Osteoblast (primary cell): Measurements from ENCODE around the gene ADCK2. TPM values are rescaled to one million over a fixed set of nuclear protein-coding genes. Genes with fewer than 3 reads are reported as not detected.

Experiments
- DNase-seq: peaks from one replicate; pipeline ENCODE4 v3.0.0; 2011; ENCODE audit warnings: low spot score, mixed read lengths; ENCODE audit not compliant: insufficient read length; ENCODE audit errors: missing footprints
- H2AFZ ChIP-seq: 2 replicates; pipeline ENCODE4 v1.6.0; 2011; ENCODE audit warnings: mild to moderate bottlenecking, low read length
- H3K27ac ChIP-seq: 2 replicates; pipeline ENCODE4 v1.5.1; 2011; ENCODE audit warnings: mild to moderate bottlenecking, low read depth, low read length, moderate library complexity
- H3K27me3 ChIP-seq: 2 replicates; pipeline ENCODE4 v1.6.0; 2012; ENCODE audit warnings: mild to moderate bottlenecking, control low read depth, inconsistent platforms, low read length, moderate library complexity; ENCODE audit not compliant: insufficient read depth
- H3K36me3 ChIP-seq: 2 replicates; pipeline ENCODE4 v1.5.1; 2011; ENCODE audit warnings: mild to moderate bottlenecking, low read length, control low read depth, moderate library complexity; ENCODE audit not compliant: insufficient read depth
- H3K4me1 ChIP-seq: 2 replicates; pipeline ENCODE4 v1.5.1; 2011; ENCODE audit warnings: mild to moderate bottlenecking, low read length, control low read depth, moderate library complexity; ENCODE audit not compliant: insufficient read depth
- H3K4me2 ChIP-seq: 2 replicates; pipeline ENCODE4 v1.6.0; 2011; ENCODE audit warnings: mild to moderate bottlenecking, low read length; ENCODE audit not compliant: insufficient read depth
- H3K4me3 ChIP-seq: fragments of 200-600 bp; sonication (generic); 3 replicates; pipeline ENCODE4 v1.5.1; 2012; ENCODE audit warnings: mild to moderate bottlenecking, low read length, inconsistent platforms; ENCODE audit not compliant: insufficient read depth
- H3K79me2 ChIP-seq: 2 replicates; pipeline ENCODE4 v1.6.0; 2012; ENCODE audit warnings: mild to moderate bottlenecking, low read length, control low read depth, inconsistent platforms; ENCODE audit not compliant: insufficient read depth
- H3K9me3 ChIP-seq: 2 replicates; pipeline ENCODE4 v1.5.1; 2011; ENCODE audit warnings: low read depth, low read length, control low read depth
- H4K20me1 ChIP-seq: 2 replicates; pipeline ENCODE4 v1.6.0; 2012; ENCODE audit warnings: mild to moderate bottlenecking, low read length, control low read depth; ENCODE audit not compliant: insufficient read depth
- total RNA-seq: library from RNA; depleted of rRNA; stranded (reverse); fragments of >200 nt; gene quantifications from 2 replicates; pipeline ENCODE4 v1.2.3, GENCODE V29; 2012
- TF ChIP-seq, protein P1 (sequence below): IDR thresholded peaks from 2 replicates; pipeline ENCODE4 v1.5.1; 2011; ENCODE audit warnings: mild to moderate bottlenecking, low read depth, low read length, moderate library complexity; ENCODE audit errors: extremely low read depth

Gene ADCK2
- total RNA-seq, 1 donor: 28.6 TPM

DNA sequence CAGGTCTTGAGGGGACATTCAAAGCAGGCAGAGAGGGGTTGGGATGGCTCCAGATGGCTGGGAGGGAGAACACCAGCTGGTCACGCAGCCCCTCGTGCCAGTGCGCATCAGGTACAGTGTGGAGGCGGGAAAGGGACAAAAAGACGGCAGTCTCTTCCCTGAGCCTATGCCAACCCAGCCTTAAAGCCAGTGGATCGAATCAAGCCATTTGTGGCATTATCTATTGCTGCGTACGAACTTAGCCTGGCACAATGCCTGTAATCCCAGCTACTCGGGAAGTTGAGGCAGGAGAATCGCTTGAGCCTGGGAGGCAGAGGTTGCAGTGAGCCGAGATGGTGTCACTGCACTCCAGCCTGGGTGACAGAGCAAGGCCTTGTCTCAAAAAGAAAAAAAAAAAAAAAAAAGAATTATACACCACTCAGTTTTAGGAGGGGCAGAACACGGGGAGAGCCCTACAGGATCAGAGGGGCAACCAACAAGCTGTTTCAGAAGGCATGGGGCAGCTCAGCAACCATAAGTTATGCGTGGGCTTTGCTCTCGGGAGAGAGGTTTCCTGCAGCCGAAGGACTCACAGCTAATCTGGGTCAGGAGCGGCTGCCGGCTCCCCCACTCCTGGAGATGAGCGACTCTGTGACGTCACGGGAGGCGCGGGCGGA, 23.4 kb downstream of the ADCK2 start:
- peak overlapping the region; percentile 81 for H3K27ac ChIP-seq
- no peaks in the 10 kb centered on the region for H3K27me3 ChIP-seq
- DNase-seq: peak; percentile 99
- peaks cover 17% of the 10 kb centered on the region for H3K4me1 ChIP-seq
- H2AFZ ChIP-seq: peak overlapping the region; percentile 90
- TF ChIP-seq, protein P1, sequence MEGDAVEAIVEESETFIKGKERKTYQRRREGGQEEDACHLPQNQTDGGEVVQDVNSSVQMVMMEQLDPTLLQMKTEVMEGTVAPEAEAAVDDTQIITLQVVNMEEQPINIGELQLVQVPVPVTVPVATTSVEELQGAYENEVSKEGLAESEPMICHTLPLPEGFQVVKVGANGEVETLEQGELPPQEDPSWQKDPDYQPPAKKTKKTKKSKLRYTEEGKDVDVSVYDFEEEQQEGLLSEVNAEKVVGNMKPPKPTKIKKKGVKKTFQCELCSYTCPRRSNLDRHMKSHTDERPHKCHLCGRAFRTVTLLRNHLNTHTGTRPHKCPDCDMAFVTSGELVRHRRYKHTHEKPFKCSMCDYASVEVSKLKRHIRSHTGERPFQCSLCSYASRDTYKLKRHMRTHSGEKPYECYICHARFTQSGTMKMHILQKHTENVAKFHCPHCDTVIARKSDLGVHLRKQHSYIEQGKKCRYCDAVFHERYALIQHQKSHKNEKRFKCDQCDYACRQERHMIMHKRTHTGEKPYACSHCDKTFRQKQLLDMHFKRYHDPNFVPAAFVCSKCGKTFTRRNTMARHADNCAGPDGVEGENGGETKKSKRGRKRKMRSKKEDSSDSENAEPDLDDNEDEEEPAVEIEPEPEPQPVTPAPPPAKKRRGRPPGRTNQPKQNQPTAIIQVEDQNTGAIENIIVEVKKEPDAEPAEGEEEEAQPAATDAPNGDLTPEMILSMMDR: no peak
- H3K9me3 ChIP-seq: no peaks in the 10 kb centered on the region
- H4K20me1 ChIP-seq: peaks cover 15% of the 10 kb centered on the region
- H3K36me3 ChIP-seq: peaks cover 14% of the 10 kb centered on the region
- peak overlapping the region; percentile 96 for H3K4me2 ChIP-seq
- H3K4me3 ChIP-seq: peak overlapping the region; percentile 97
- H3K79me2 ChIP-seq: peaks cover 44% of the 10 kb centered on the region

DNA sequence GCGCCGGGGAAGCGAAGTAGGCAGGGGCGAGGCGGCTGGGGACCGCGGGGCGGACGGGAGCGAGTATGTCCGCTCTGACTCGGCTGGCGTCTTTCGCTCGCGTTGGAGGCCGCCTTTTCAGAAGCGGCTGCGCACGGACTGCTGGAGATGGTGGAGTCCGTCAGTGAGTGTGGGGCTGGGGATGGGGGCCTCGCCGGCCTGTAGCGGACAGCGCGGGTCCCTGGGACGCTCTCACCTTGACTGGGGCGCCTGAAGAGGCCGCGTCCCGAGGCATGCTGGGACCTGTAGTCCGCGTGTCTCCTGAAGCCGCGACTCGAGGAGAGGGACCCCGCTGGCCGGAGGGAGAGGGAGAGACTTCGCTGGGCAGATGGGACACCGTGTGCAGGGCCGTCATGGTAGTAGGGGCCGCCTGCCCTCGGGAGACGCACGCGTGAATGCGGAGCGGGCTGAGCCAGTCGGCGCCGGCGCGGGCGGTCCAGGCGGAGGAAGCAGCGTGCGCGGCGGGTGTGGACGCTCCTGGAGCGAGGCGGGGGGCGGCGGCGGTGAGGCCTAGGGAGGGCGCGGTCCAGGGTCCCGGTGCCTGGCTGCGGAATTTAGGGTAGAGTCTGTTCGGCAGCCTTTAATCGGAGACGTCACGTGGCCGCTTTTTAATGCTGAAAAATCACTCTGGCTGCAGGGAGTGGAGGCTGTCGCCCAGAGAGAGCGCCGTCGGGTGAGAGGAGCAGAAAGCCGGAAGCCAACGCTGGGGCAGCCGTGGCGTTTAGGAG, 24.1 kb downstream of the ADCK2 start, which contains the start of gene NDUFB2:
TSS of gene NDUFB2 (plus strand) at position 29 of the 767 bp plus-strand sequence. CDS start at position 66, 37 bp downstream.
- Histone ChIP-seq H3K4me1 (peaks cover 17% of the 10 kb centered on the region), H4K20me1 (peaks cover 16% of the 10 kb centered on the region), H3K79me2 (peaks cover 51% of the 10 kb centered on the region), H3K4me2 (peak within 1 kb of the TSS; percentile 96), H3K4me3 (peak within 1 kb of the TSS; percentile 97), H3K9me3 (no peaks in the 10 kb centered on the region), H2AFZ (peak within 1 kb of the TSS; percentile 90), H3K27me3 (no peaks in the 10 kb centered on the region), H3K27ac (peak within 1 kb of the TSS; percentile 81), H3K36me3 (peaks cover 13% of the 10 kb centered on the region)
- TF ChIP-seq, protein P1: no peak
- DNase-seq: peak; percentile 95

DNA sequence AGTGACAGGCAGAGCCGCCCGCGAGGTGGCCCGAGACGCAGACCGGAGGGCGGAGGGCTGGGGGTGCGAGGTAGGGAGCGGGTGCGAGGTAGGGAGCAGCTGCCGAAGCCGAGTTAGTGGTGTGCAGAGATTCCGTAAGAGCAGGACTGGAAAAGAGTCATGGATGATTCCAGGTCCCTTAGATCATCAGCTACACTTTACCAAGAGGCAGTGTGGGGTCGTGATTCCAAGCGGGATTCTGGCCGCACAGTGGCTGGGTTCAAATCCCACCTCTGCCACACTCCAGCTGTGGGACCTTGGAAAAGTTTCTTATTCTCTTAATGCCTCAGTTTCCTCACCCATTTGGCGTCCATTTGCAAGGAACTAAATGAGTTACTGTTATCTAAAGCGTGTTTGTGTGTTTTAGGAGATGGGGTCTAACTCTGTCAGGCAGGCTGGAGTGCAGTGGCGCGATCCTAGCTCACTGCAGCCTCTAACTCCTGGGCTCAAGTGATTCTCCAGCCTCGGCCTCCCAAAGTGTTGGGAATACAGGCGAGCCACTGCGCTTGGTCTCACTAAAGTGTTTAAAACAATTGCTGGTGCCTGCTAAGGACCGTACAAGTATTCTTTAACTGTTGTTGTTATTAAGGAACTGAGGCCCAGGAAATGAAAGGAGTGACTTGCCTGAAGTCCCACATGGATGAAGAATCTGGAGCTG, 24.9 kb downstream of the ADCK2 start:
- no peak for DNase-seq
- Histone ChIP-seq H4K20me1 (peaks cover 18% of the 10 kb centered on the region), H3K79me2 (peaks cover 59% of the 10 kb centered on the region), H2AFZ (peak overlapping the region; percentile 90), H3K27ac (peak overlapping the region; percentile 81), H3K36me3 (peaks cover 11% of the 10 kb centered on the region), H3K4me2 (peak overlapping the region; percentile 96), H3K27me3 (no peaks in the 10 kb centered on the region), H3K9me3 (no peaks in the 10 kb centered on the region), H3K4me1 (peaks cover 17% of the 10 kb centered on the region), H3K4me3 (peak overlapping the region; percentile 97)
- TF ChIP-seq, protein P1: no peak
